ENCODE data around the gene GRID1. TPM values are rescaled to one million over a fixed set of nuclear protein-coding genes. Genes with fewer than 3 reads are reported as not detected.

Gene GRID1
- total RNA-seq, 1 donor from 2014 or later: 0.75 TPM

DNA sequence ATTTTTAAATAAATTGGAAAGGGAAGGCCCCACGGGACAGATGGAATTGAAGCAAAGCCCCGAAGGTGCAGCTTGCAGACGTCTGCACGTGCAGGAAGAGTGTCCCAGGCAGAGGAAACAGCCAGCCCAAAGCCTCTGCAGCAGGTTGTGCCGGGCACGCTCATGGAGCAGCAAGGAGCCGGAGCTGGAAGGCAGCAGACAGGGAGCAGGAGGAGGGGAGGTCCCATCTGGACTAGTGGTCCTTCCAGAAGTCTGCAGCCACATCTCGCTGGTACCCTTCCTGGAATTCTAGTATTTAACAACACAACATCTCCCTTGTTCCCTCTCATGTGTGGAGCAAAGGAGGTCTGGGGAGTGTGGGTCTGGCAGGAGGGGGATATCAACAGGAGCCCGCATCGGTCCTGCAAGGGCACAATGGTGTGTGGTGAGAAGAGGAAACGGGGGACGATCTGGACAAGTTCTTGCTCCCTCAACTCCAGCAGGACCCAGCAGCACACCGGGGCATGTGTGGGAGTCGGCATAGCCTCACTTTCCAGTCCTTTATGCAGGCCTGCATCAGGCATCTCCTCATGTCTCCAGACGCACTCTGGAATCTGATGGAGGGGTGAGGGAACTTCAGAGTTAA, 169.3 kb downstream of the GRID1 start:
- Mint-ChIP-seq H3K4me1 (ENCODE audit: low read depth, unreplicated experiment) (peaks cover 4% of the 10 kb centered on the region), H3K27ac (ENCODE audit: unreplicated experiment) (no peak overlapping the region), H3K4me3 (ENCODE audit: unreplicated experiment) (no peak overlapping the region), H3K9me3 (ENCODE audit: unreplicated experiment) (peaks cover 2% of the 10 kb centered on the region), H3K36me3 (ENCODE audit: low read depth, unreplicated experiment) (no peaks in the 10 kb centered on the region), H3K27me3 (ENCODE audit: low read depth, unreplicated experiment) (peaks cover 56% of the 10 kb centered on the region)
- TF ChIP-seq EZH2 (IDR thresholded peaks at IDR 0.05; ENCODE audit: insufficient read depth, low read length): no peak
- TF ChIP-seq, protein P1, sequence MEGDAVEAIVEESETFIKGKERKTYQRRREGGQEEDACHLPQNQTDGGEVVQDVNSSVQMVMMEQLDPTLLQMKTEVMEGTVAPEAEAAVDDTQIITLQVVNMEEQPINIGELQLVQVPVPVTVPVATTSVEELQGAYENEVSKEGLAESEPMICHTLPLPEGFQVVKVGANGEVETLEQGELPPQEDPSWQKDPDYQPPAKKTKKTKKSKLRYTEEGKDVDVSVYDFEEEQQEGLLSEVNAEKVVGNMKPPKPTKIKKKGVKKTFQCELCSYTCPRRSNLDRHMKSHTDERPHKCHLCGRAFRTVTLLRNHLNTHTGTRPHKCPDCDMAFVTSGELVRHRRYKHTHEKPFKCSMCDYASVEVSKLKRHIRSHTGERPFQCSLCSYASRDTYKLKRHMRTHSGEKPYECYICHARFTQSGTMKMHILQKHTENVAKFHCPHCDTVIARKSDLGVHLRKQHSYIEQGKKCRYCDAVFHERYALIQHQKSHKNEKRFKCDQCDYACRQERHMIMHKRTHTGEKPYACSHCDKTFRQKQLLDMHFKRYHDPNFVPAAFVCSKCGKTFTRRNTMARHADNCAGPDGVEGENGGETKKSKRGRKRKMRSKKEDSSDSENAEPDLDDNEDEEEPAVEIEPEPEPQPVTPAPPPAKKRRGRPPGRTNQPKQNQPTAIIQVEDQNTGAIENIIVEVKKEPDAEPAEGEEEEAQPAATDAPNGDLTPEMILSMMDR (IDR thresholded peaks at IDR 0.05; ENCODE audit: insufficient read depth, low read depth, low read length): no peak
- H3K36me3 ChIP-seq (ENCODE audit: insufficient read depth, low read length): no peaks in the 10 kb centered on the region
- no peak overlapping the region for H3K4me3 ChIP-seq (ENCODE audit: insufficient read depth, low read depth, low read length)
- H3K4me1 ChIP-seq (ENCODE audit: insufficient read depth, low read length): no peaks in the 10 kb centered on the region
- H3K4me2 ChIP-seq (ENCODE audit: low read length): no peak overlapping the region
- no peaks in the 10 kb centered on the region for H4K20me1 ChIP-seq (ENCODE audit: insufficient read depth, low read length)
- H3K9ac ChIP-seq (ENCODE audit: low read length): no peak overlapping the region
- H3K79me2 ChIP-seq (ENCODE audit: insufficient read depth, low read length): no peaks in the 10 kb centered on the region
- no peak for FAIRE-seq
- H3K27me3 ChIP-seq (ENCODE audit: insufficient read depth, low read length): no peaks in the 10 kb centered on the region
- no peaks in the 10 kb centered on the region for H3K9me3 ChIP-seq (ENCODE audit: insufficient read depth, low read depth, low read length)
- no peak overlapping the region for H2AFZ ChIP-seq (ENCODE audit: low read depth, low read length)
- no peak for DNase-seq (ENCODE audit: low read depth)
- H3K27ac ChIP-seq (ENCODE audit: low read depth, low read length): no peak overlapping the region

DNA sequence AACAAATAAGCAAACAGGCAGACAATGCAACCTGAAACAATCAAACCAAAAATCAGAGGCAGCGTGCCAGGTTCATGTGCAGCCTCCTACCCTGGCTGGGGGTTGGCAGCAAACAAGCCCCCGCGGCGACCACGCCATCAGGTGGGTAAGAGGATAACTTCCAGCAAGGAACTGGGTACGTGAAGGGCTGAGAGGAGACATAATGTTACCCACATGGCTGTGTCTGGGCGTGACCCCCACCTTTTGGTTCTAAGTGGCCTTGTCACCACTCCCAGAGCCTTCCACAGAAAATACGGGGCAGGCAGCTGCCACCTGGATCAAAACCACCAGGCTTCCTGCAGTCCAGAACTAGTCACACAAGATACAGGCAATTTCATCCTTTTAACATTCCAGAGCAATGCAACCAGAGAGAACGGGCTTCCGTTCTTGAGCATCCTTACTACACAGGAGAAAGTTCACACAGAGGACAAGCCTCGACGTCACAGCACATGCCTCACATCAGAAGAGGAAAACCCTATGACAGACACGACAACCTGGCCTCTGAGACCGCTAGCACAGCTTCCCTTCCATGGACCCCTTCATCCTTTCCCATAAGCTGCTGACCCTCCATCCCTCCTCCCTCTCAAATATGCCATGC, 171.0 kb downstream of the GRID1 start:
- Histone ChIP-seq H3K36me3 (ENCODE audit: insufficient read depth, low read length) (no peaks in the 10 kb centered on the region), H3K27me3 (ENCODE audit: insufficient read depth, low read length) (no peaks in the 10 kb centered on the region), H2AFZ (ENCODE audit: low read depth, low read length) (no peak overlapping the region), H3K27ac (ENCODE audit: low read depth, low read length) (no peak overlapping the region), H3K9ac (ENCODE audit: low read length) (no peak overlapping the region), H3K4me1 (ENCODE audit: insufficient read depth, low read length) (no peaks in the 10 kb centered on the region), H3K9me3 (ENCODE audit: insufficient read depth, low read depth, low read length) (no peaks in the 10 kb centered on the region), H4K20me1 (ENCODE audit: insufficient read depth, low read length) (no peaks in the 10 kb centered on the region), H3K4me3 (ENCODE audit: insufficient read depth, low read depth, low read length) (no peak overlapping the region), H3K4me2 (ENCODE audit: low read length) (no peak overlapping the region), H3K79me2 (ENCODE audit: insufficient read depth, low read length) (no peaks in the 10 kb centered on the region)
- Mint-ChIP-seq H3K9me3 (ENCODE audit: unreplicated experiment) (peaks cover 2% of the 10 kb centered on the region), H3K4me1 (ENCODE audit: low read depth, unreplicated experiment) (peaks cover 4% of the 10 kb centered on the region), H3K36me3 (ENCODE audit: low read depth, unreplicated experiment) (peaks cover 2% of the 10 kb centered on the region), H3K27ac (ENCODE audit: unreplicated experiment) (no peak overlapping the region), H3K27me3 (ENCODE audit: low read depth, unreplicated experiment) (peaks cover 66% of the 10 kb centered on the region), H3K4me3 (ENCODE audit: unreplicated experiment) (no peak overlapping the region)
- DNase-seq (ENCODE audit: low read depth): no peak
- TF ChIP-seq EZH2 (IDR thresholded peaks at IDR 0.05; ENCODE audit: insufficient read depth, low read length): no peak
- TF ChIP-seq, protein P1 (IDR thresholded peaks at IDR 0.05; ENCODE audit: insufficient read depth, low read depth, low read length): no peak
- FAIRE-seq: no peak

DNA sequence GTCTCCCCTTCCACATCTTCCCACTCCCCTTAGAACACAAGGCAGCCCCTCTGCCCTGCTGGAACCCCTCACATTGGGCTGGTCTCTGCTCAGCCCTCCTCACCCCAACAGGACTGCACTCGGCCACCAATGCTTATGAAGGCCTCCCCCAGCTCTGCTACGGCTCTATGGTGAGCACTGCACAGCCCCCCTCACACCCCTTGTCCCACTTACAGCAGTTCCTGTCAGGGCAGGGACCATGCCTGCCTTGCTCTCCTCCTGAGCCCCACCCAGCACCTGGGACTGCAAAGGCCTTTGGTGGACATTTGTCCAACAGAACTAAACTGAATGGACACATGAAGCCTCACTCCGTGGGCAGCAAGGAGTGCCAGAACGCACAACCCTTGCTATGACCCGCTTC, 171.9 kb downstream of the GRID1 start:
- no peaks in the 10 kb centered on the region for H3K79me2 ChIP-seq (ENCODE audit: insufficient read depth, low read length)
- no peak overlapping the region for H3K4me3 Mint-ChIP-seq (ENCODE audit: unreplicated experiment)
- H2AFZ ChIP-seq (ENCODE audit: low read depth, low read length): no peak overlapping the region
- H3K9me3 Mint-ChIP-seq (ENCODE audit: unreplicated experiment): peaks cover 2% of the 10 kb centered on the region
- peaks cover 2% of the 10 kb centered on the region for H3K36me3 Mint-ChIP-seq (ENCODE audit: low read depth, unreplicated experiment)
- H3K9ac ChIP-seq (ENCODE audit: low read length): no peak overlapping the region
- no peaks in the 10 kb centered on the region for H3K4me1 ChIP-seq (ENCODE audit: insufficient read depth, low read length)
- TF ChIP-seq EZH2 (IDR thresholded peaks at IDR 0.05; ENCODE audit: insufficient read depth, low read length): no peak
- TF ChIP-seq, protein P1 (IDR thresholded peaks at IDR 0.05; ENCODE audit: insufficient read depth, low read depth, low read length): no peak
- no peak overlapping the region for H3K27ac Mint-ChIP-seq (ENCODE audit: unreplicated experiment)
- H3K4me1 Mint-ChIP-seq (ENCODE audit: low read depth, unreplicated experiment): peaks cover 4% of the 10 kb centered on the region
- FAIRE-seq (no peak), DNase-seq (ENCODE audit: low read depth) (no peak)
- H3K27me3 Mint-ChIP-seq (ENCODE audit: low read depth, unreplicated experiment): peaks cover 58% of the 10 kb centered on the region
- no peaks in the 10 kb centered on the region for H3K36me3 ChIP-seq (ENCODE audit: insufficient read depth, low read length)
- H3K27ac ChIP-seq (ENCODE audit: low read depth, low read length): no peak overlapping the region
- no peaks in the 10 kb centered on the region for H4K20me1 ChIP-seq (ENCODE audit: insufficient read depth, low read length)
- H3K9me3 ChIP-seq (ENCODE audit: insufficient read depth, low read depth, low read length): no peaks in the 10 kb centered on the region
- no peaks in the 10 kb centered on the region for H3K27me3 ChIP-seq (ENCODE audit: insufficient read depth, low read length)
- H3K4me3 ChIP-seq (ENCODE audit: insufficient read depth, low read depth, low read length): no peak overlapping the region
- H3K4me2 ChIP-seq (ENCODE audit: low read length): no peak overlapping the region
